Keratinocyte (primary cell): ENCODE measurements around the gene KCNG2.

ENCODE experiments used
- CTCF ChIP-seq, 3 experiments: IDR thresholded peaks in 1 of 3; conservative IDR thresholded peaks in 1 of 3; optimal IDR thresholded peaks in 1 of 3; 2 replicates in 2 of 3; 3 replicates in 1 of 3; pipeline versions ENCODE3 to v1.5.1; 2011; ENCODE audit warnings: low read length in 3 of 3, mild to moderate bottlenecking in 3 of 3, moderate library complexity in 2 of 3, control low read depth in 1 of 3, inconsistent platforms in 1 of 3; ENCODE audit not compliant: insufficient read depth in 2 of 3; ENCODE audit errors: extremely low read depth in 1 of 3
- EZH2 ChIP-seq: IDR thresholded peaks from one replicate; pipeline ENCODE4 v1.6.1; 2012; ENCODE audit warnings: inconsistent platforms, mild to moderate bottlenecking, low read length, moderate library complexity

GRCh38 chr18:79800371-79801180 is 2.8 kb downstream of the KCNG2 start:
- TF ChIP-seq CTCF (optimal IDR thresholded peaks at IDR 0.05 in 1 of 3, IDR thresholded peaks at IDR 0.05 in 1 of 3, conservative IDR thresholded peaks at IDR 0.05 in 1 of 3; ENCODE audit: extremely low read depth in 1 of 3, insufficient read depth in 2 of 3, low read length in 3 of 3), result no peak
- no peak for TF ChIP-seq EZH2
